K562 (cell line): ENCODE measurements around the gene FBXO11. TPM values are rescaled to one million over a fixed set of nuclear protein-coding genes. Genes with fewer than 3 reads are reported as not detected.

ENCODE experiments used
- ATAC-seq: fragments of 200-7000 bp; cut with Tn5 transposase; 3 replicates; pipeline ENCODE4 v1.9.1; 2020; ENCODE audit warnings: moderate library complexity
- BruUV-seq: library from RNA; stranded (reverse); fragments of 400-500 nt; replicated peaks from 2 replicates; lab custom pipeline; 2021; lab: Mats Ljungman, UMichigan
- CTCF ChIA-PET: fragments of 300-600 bp; formaldehyde crosslinking; extraction: SDS; loops from one replicate; lab custom pipeline; 2021; ENCODE audit warnings: low intra/inter-chr PET ratio; lab: Yijun Ruan, JAX
- POLR2A ChIA-PET: fragments of 300-600, 350-650 bp; sonication (Branson Sonifier 250); formaldehyde crosslinking; extraction: SDS; loops from one replicate; lab custom pipeline; 2021; ENCODE audit warnings: antibody characterized with exemption, inconsistent platforms; lab: Yijun Ruan, JAX
- DNase-seq, 4 experiments: peaks; one replicate each; pipeline versions ENCODE4 v3.0.0 to v3.0.0-alpha.2; 2011 to 2018; ENCODE audit warnings: low spot score in 3 of 4, mixed read lengths in 3 of 4; ENCODE audit errors: extremely low read depth in 1 of 4
- FAIRE-seq: peaks from 2 replicates; lab custom pipeline; 2011; peaks lifted over from hg19 to GRCh38; lab: Jason Lieb, UNC
- H2AFZ ChIP-seq: 2 replicates; pipeline ENCODE4 v1.6.0; 2011; ENCODE audit warnings: low read depth, low read length, control low read depth, inconsistent platforms
- H3K27ac ChIP-seq: fragments of 200-600 bp; 3 replicates; pipeline ENCODE4 v1.8.0; 2011; ENCODE audit warnings: low read depth, mild to moderate bottlenecking, control low read depth, inconsistent platforms, low read length, moderate library complexity, mixed read lengths; ENCODE audit errors: extremely low read depth
- H3K27me3 ChIP-seq, 2 experiments: fragments of 300-600 bp in 1 of 2; 2 replicates in 1 of 2; 3 replicates in 1 of 2; pipeline versions ENCODE4 v1.6.0 to v1.8.0; 2011; ENCODE audit warnings: inconsistent platforms in 2 of 2, low read length in 2 of 2, mild to moderate bottlenecking in 1 of 2, mixed read lengths in 1 of 2, moderate library complexity in 1 of 2; ENCODE audit not compliant: control insufficient read depth in 2 of 2, insufficient read depth in 2 of 2
- H3K36me3 ChIP-seq: fragments of 300-600 bp; 3 replicates; pipeline ENCODE4 v1.8.0; 2011; ENCODE audit warnings: mild to moderate bottlenecking, low read length, inconsistent platforms; ENCODE audit not compliant: control insufficient read depth, insufficient read depth
- H3K4me1 ChIP-seq, 2 experiments: fragments of 200-600 bp in 1 of 2; replicated peaks in 1 of 2; 2 replicates in 1 of 2; 3 replicates in 1 of 2; pipeline versions ENCODE4 v1.5.1 to v1.8.0; 2011; ENCODE audit warnings: inconsistent platforms in 2 of 2, low read length in 2 of 2, mild to moderate bottlenecking in 1 of 2, mixed read lengths in 1 of 2, moderate library complexity in 1 of 2; ENCODE audit not compliant: control insufficient read depth in 2 of 2, insufficient read depth in 2 of 2
- H3K4me2 ChIP-seq: 2 replicates; pipeline ENCODE4 v1.6.1; 2011; ENCODE audit warnings: low read length, control low read depth, inconsistent platforms, mixed read lengths; ENCODE audit not compliant: insufficient read depth
- H3K4me3 ChIP-seq: fragments of 200-600 bp; sonication (generic), shearing (Covaris generic); 2 replicates; pipeline ENCODE4 v1.5.1; 2016; ENCODE audit warnings: control low read depth, inconsistent platforms
- H3K79me2 ChIP-seq: fragments of 200-600 bp; 3 replicates; pipeline ENCODE4 v1.8.0; 2011; ENCODE audit warnings: low read length, inconsistent platforms; ENCODE audit not compliant: control insufficient read depth, insufficient read depth
- H3K9ac ChIP-seq, 2 experiments: 2 replicates each; pipeline versions ENCODE4 v1.6.0 to v1.6.1; 2011; ENCODE audit warnings: low read depth in 2 of 2, low read length in 2 of 2, control low read depth in 1 of 2, inconsistent platforms in 1 of 2, mild to moderate bottlenecking in 1 of 2, mixed read lengths in 1 of 2; ENCODE audit not compliant: insufficient read depth in 1 of 2
- H3K9me1 ChIP-seq: one replicate; pipeline ENCODE4 v1.6.0; 2011; ENCODE audit warnings: inconsistent platforms, mild to moderate bottlenecking, low read length, moderate library complexity; ENCODE audit not compliant: control insufficient read depth, insufficient read depth
- H3K9me3 ChIP-seq: replicated peaks from 2 replicates; pipeline ENCODE4 v1.5.1; 2011; ENCODE audit warnings: low read depth, low read length, inconsistent platforms; ENCODE audit not compliant: control insufficient read depth, insufficient read depth
- H4K20me1 ChIP-seq: replicated peaks from 2 replicates; pipeline ENCODE4 v1.6.1; 2011; ENCODE audit warnings: low read length, inconsistent platforms, mixed read lengths; ENCODE audit not compliant: control insufficient read depth, insufficient read depth
- CCAR2 ChIP-seq: fragments of 200-400 bp; formaldehyde crosslinking; IDR thresholded peaks from 2 replicates; pipeline ENCODE4 v1.6.1; 2017; ENCODE audit warnings: mild to moderate bottlenecking, low read depth, low read length
- JUNB ChIP-seq: fragments of 450-650 bp; formaldehyde crosslinking; conservative IDR thresholded peaks from 2 replicates; pipeline ENCODE4 v1.4.0; 2020; ENCODE audit warnings: mild to moderate bottlenecking
- POLR2H ChIP-seq: IDR thresholded peaks from 2 replicates; pipeline ENCODE4 v1.6.1; 2016; ENCODE audit warnings: missing genetic modification characterization, low read depth, mild to moderate bottlenecking, control low read depth, missing compliant biosample characterization, moderate library complexity
- TBL1XR1 ChIP-seq, 2 experiments: IDR thresholded peaks; 2 replicates each; pipeline ENCODE4 v1.6.1; 2012; ENCODE audit warnings: improper control_type of control experiment in 2 of 2, low read length in 2 of 2, mild to moderate bottlenecking in 1 of 2
- TFAM ChIP-seq: fragments of 250-450 bp; sonication (Bioruptor Pico); conservative IDR thresholded peaks from 2 replicates; pipeline ENCODE4 v1.5.0; 2021; ENCODE audit warnings: mild to moderate bottlenecking, moderate library complexity
- ZBTB17 ChIP-seq: fragments of 450-650 bp; formaldehyde crosslinking; IDR thresholded peaks from 2 replicates; pipeline ENCODE4 v1.4.0; 2020; ENCODE audit warnings: mild to moderate bottlenecking
- whole genome bisulfite sequencing: fragments of 100-300 bp; shearing (Covaris generic); methylation state at CpG from one replicate; pipeline ENCODE4 v1.1.6; 2016; ENCODE audit warnings: low coverage, mixed read lengths; ENCODE audit not compliant: insufficient coverage; ENCODE audit errors: missing lambda C conversion rate; 5-methylcytosine and 5-hydroxymethylcytosine counted together
- in situ Hi-C: fragments of 300-500 bp; cut with MboI; formaldehyde crosslinking; loops from 4 replicates; pipeline ENCODE4 v1.15.0; 2018; ENCODE audit warnings: inconsistent platforms, mixed read lengths
- intact Hi-C: fragments of 100-400 bp; cut with micrococcal nuclease; formaldehyde crosslinking; loops from 2 replicates; pipeline ENCODE4 v1.14.2; 2022
- polyA plus RNA-seq, 8 experiments: library from polyadenylated mRNA; depleted of rRNA in 4 of 8; stranded (reverse) in 5 of 8; unstranded in 3 of 8; fragments of >200 nt; fragmentation: Nextera tagmentation in 2 of 8; fragmentation: Illumina TruSeq in 1 of 8; extraction: Ambion mirVana in 2 of 8; extraction: Trizol in 1 of 8; gene quantifications; 2 replicates each; pipeline versions ENCODE4 v1.2.1 to v1.2.3, GENCODE V29; 2011 to 2014; ENCODE audit warnings: inconsistent platforms in 1 of 8, missing spikeins in 1 of 8
- total RNA-seq, 7 experiments: library from RNA; depleted of rRNA in 6 of 7; stranded (reverse); fragments of >200 nt in 6 of 7; fragmentation: Illumina TruSeq in 2 of 7; extraction: Trizol in 2 of 7; gene quantifications; 2 replicates each; pipeline versions ENCODE4 v1.2.1 to v1.2.3, GENCODE V29; 2011 to 2021; ENCODE audit warnings: low replicate concordance in 1 of 7
- TF ChIP-seq, protein P1 (sequence below): sonication (generic); formaldehyde crosslinking; IDR thresholded peaks from 2 replicates; pipeline ENCODE4 v1.8.0; 2022; ENCODE audit warnings: mild to moderate bottlenecking, low read depth, missing genetic modification reagents

The FBXO11 gene
- total and polyA plus RNA-seq, 9 of the 15 experiments (the other 6 are each of a cell fraction or from before 2014, with no cell fraction given): 8.8 to 44.5 (median 24.1) TPM

DNA sequence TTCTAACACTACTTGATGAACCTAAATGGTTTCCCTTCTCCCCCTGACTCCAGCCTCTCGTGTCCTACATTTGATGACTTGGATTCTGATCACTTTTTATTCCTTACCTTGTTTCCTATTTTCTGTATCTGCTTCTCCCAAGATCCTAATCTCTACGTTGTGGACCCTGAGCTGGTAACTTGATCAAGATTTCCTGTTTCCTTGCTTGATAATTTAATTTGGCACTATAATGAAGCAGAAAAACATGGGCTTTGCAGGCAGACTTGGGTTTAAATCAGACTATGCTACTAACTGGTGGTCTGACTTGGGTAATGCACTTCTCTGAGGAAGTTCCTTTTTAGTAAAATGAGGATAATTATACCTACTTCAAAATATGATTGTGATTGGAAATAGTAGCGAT lies 11.7 kb upstream of the FBXO11 start:
- in situ Hi-C loops: no loop called here
- Histone ChIP-seq H3K4me1 (no peaks in the 10 kb centered on the region), H3K9ac (no peak overlapping the region), H3K4me3 (no peak overlapping the region), H3K9me3 (no peaks in the 10 kb centered on the region), H3K4me2 (no peak overlapping the region), H3K36me3 (no peaks in the 10 kb centered on the region), H4K20me1 (no peaks in the 10 kb centered on the region), H3K9me1 (no peaks in the 10 kb centered on the region), H2AFZ (no peak overlapping the region), H3K27ac (no peak overlapping the region), H3K27me3 (no peaks in the 10 kb centered on the region), H3K79me2 (no peaks in the 10 kb centered on the region)
- no peak for ATAC-seq
- 52% methylated on average over 3 of the region's 3 CpGs for WGBS
- BruUV-seq: no TSS peak
- ChIA-PET CTCF (no interaction called here), POLR2A (interaction anchor here (2.5 kb wide), 1 partner anchor 11 kb away, joined by 17 read pairs; the partner anchor contains the start of gene FBXO11)
- DNase-seq: no peak
- FAIRE-seq: no peak
- TF ChIP-seq TFAM (no peak), TBL1XR1 (IDR thresholded peaks at IDR 0.05; ENCODE audit: low read length in 2 of 2) (no peak), CCAR2 (no peak), JUNB (CRISPR knock-in tag) (no peak), POLR2H (tag) (no peak), ZBTB17 (CRISPR knock-in tag) (no peak)
- TF ChIP-seq, protein P1, sequence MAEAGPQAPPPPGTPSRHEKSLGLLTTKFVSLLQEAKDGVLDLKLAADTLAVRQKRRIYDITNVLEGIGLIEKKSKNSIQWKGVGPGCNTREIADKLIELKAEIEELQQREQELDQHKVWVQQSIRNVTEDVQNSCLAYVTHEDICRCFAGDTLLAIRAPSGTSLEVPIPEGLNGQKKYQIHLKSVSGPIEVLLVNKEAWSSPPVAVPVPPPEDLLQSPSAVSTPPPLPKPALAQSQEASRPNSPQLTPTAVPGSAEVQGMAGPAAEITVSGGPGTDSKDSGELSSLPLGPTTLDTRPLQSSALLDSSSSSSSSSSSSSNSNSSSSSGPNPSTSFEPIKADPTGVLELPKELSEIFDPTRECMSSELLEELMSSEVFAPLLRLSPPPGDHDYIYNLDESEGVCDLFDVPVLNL: no peak
- intact Hi-C loops: no loop called here
